ENCODE results near the gene TIMP2. TPM values are rescaled to one million over a fixed set of nuclear protein-coding genes. Genes with fewer than 3 reads are reported as not detected.

Gene TIMP2
- total and polyA plus RNA-seq, 2 of the 13 experiments (the other 11 are each of a cell fraction or from before 2014, with no cell fraction given) = 3.8 to 8.5 TPM

DNA sequence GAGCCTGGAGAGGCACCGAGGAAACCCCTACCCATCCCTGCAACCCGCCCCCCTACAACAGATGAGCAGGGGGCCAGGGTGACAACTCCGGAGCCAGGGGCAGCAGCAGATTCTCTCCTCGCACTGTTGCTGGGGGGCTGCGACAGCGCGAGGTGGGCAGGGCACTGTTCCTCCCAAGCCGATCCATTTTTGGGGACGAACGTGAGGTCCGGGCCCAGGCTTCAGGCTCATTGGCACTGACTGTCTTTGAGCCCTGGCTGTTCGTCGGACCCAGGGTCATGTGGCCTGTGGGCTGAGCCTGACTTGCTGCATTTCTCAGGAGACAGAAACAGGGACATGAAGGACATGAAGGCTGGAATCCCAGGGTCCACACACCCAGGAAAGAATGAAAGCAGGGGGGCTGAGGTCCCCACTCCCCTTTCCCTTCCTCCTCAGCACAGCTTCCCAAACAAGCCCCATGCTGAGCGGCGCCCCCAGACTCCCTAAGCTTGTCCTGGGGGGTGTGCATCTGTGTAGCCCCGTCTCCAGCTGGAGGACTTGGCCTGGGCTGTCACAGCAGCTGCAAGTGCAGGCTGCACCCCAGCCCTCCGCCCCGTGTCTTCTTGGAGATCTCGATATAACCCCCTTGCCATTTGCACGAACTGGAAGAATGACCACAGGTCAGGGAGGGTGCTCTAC lies 40.9 kb downstream of the TIMP2 start (continued):
- TF ChIP-seq, protein P1, sequence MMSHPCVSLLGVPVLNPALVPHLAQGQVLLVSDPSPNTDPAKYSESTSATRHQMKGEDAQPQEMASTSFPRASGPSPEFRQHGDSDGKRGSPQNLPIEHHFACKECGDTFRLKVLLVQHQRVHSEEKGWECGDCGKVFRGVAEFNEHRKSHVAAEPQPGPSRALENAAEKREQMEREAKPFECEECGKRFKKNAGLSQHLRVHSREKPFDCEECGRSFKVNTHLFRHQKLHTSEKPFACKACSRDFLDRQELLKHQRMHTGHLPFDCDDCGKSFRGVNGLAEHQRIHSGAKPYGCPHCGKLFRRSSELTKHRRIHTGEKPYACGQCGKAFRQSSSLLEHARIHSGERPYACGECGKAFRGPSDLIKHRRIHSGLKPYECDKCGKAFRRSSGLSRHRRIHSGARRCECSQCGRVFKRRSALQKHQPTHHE (CRISPR knock-in tag; IDR thresholded peaks at IDR 0.05; ENCODE audit: borderline replicate concordance) = no peak
- TF ChIP-seq ZNF644 (CRISPR knock-in tag; IDR thresholded peaks at IDR 0.05; ENCODE audit: low read depth) (no peak), ELF4 (CRISPR knock-in tag; IDR thresholded peaks at IDR 0.05; ENCODE audit: borderline replicate concordance) (no peak), ZNF496 (CRISPR knock-in tag; IDR thresholded peaks at IDR 0.05; ENCODE audit: insufficient replicate concordance) (no peak), HOXA3 (CRISPR knock-in tag; IDR thresholded peaks at IDR 0.05) (no peak), RBM39 (IDR thresholded peaks at IDR 0.05; ENCODE audit: low read depth, low read length, poor library complexity, severe bottlenecking) (no peak), ZNF883 (CRISPR knock-in tag; IDR thresholded peaks at IDR 0.05; ENCODE audit: not compliant biosample characterization) (no peak), E2F2 (CRISPR knock-in tag; IDR thresholded peaks at IDR 0.05; ENCODE audit: borderline replicate concordance) (no peak), EEA1 (CRISPR knock-in tag; IDR thresholded peaks at IDR 0.05; ENCODE audit: borderline replicate concordance) (0 out of 2 replicates have a peak, but pooled peaks have one; percentile 23), TCF7 (IDR thresholded peaks at IDR 0.05; ENCODE audit: low read depth) (no peak), ZFP82 (CRISPR knock-in tag; IDR thresholded peaks at IDR 0.05; ENCODE audit: borderline replicate concordance) (no peak)
- TF ChIP-seq, protein P2, sequence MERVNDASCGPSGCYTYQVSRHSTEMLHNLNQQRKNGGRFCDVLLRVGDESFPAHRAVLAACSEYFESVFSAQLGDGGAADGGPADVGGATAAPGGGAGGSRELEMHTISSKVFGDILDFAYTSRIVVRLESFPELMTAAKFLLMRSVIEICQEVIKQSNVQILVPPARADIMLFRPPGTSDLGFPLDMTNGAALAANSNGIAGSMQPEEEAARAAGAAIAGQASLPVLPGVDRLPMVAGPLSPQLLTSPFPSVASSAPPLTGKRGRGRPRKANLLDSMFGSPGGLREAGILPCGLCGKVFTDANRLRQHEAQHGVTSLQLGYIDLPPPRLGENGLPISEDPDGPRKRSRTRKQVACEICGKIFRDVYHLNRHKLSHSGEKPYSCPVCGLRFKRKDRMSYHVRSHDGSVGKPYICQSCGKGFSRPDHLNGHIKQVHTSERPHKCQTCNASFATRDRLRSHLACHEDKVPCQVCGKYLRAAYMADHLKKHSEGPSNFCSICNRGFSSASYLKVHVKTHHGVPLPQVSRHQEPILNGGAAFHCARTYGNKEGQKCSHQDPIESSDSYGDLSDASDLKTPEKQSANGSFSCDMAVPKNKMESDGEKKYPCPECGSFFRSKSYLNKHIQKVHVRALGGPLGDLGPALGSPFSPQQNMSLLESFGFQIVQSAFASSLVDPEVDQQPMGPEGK (CRISPR knock-in tag; IDR thresholded peaks at IDR 0.05) = no peak
- TF ChIP-seq, protein P3, sequence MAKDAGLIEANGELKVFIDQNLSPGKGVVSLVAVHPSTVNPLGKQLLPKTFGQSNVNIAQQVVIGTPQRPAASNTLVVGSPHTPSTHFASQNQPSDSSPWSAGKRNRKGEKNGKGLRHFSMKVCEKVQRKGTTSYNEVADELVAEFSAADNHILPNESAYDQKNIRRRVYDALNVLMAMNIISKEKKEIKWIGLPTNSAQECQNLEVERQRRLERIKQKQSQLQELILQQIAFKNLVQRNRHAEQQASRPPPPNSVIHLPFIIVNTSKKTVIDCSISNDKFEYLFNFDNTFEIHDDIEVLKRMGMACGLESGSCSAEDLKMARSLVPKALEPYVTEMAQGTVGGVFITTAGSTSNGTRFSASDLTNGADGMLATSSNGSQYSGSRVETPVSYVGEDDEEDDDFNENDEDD (CRISPR knock-in tag; IDR thresholded peaks at IDR 0.05; ENCODE audit: borderline replicate concordance) = 0 out of 2 replicates have a peak, but pooled peaks have one; percentile 7
- TF ChIP-seq, protein P4, sequence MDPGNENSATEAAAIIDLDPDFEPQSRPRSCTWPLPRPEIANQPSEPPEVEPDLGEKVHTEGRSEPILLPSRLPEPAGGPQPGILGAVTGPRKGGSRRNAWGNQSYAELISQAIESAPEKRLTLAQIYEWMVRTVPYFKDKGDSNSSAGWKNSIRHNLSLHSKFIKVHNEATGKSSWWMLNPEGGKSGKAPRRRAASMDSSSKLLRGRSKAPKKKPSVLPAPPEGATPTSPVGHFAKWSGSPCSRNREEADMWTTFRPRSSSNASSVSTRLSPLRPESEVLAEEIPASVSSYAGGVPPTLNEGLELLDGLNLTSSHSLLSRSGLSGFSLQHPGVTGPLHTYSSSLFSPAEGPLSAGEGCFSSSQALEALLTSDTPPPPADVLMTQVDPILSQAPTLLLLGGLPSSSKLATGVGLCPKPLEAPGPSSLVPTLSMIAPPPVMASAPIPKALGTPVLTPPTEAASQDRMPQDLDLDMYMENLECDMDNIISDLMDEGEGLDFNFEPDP (CRISPR knock-in tag; conservative IDR thresholded peaks at IDR 0.05) = no peak
- TF ChIP-seq, protein P5, sequence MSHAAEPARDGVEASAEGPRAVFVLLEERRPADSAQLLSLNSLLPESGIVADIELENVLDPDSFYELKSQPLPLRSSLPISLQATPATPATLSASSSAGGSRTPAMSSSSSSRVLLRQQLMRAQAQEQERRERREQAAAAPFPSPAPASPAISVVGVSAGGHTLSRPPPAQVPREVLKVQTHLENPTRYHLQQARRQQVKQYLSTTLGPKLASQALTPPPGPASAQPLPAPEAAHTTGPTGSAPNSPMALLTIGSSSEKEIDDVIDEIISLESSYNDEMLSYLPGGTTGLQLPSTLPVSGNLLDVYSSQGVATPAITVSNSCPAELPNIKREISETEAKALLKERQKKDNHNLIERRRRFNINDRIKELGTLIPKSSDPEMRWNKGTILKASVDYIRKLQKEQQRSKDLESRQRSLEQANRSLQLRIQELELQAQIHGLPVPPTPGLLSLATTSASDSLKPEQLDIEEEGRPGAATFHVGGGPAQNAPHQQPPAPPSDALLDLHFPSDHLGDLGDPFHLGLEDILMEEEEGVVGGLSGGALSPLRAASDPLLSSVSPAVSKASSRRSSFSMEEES (CRISPR knock-in tag; IDR thresholded peaks at IDR 0.05) = no peak
- TF ChIP-seq, protein P6, sequence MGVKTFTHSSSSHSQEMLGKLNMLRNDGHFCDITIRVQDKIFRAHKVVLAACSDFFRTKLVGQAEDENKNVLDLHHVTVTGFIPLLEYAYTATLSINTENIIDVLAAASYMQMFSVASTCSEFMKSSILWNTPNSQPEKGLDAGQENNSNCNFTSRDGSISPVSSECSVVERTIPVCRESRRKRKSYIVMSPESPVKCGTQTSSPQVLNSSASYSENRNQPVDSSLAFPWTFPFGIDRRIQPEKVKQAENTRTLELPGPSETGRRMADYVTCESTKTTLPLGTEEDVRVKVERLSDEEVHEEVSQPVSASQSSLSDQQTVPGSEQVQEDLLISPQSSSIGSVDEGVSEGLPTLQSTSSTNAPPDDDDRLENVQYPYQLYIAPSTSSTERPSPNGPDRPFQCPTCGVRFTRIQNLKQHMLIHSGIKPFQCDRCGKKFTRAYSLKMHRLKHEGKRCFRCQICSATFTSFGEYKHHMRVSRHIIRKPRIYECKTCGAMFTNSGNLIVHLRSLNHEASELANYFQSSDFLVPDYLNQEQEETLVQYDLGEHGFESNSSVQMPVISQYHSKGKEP (CRISPR knock-in tag; IDR thresholded peaks at IDR 0.05) = no peak
